Naive thymus-derived CD8-positive, alpha-beta T cell (primary cell): ENCODE measurements around the gene RASA2. TPM values are rescaled to one million over a fixed set of nuclear protein-coding genes. Genes with fewer than 3 reads are reported as not detected.

ENCODE experiments used
- ATAC-seq, 2 donors: fragments of 150-1000 bp; cut with Tn5 transposase in 1 of 2; sonication (Bioruptor Pico), chemical (Tn5 transposase) in 1 of 2; 1 replicate in 1 of 2; 2 replicates in 1 of 2; pipeline ENCODE4 v1.10.0; 2021; ENCODE audit warnings: mild to moderate bottlenecking in 2 of 2, moderate library complexity in 2 of 2
- POLR2A ChIA-PET: fragments of 350-600 bp; sonication (Branson Sonifier 250); formaldehyde crosslinking; loops from one replicate; lab custom pipeline; 2021; ENCODE audit warnings: antibody characterized with exemption; lab: Charles Lee
- DNase-seq, 10 donors: peaks; one replicate each; pipeline versions ENCODE4 v3.0.0 to v3.0.0-alpha.2; 2020 to 2022
- H3K27ac Mint-ChIP-seq, 10 donors: one replicate each; pipeline ENCODE4 v1.8.0; 2020 to 2022; ENCODE audit warnings: mild to moderate bottlenecking in 10 of 10, mixed read lengths in 10 of 10, moderate library complexity in 4 of 10, inconsistent platforms in 1 of 10
- H3K27me3 Mint-ChIP-seq, 5 donors: one replicate each; pipeline ENCODE4 v1.8.0; 2021 to 2022; ENCODE audit warnings: mixed read lengths in 5 of 5
- H3K36me3 Mint-ChIP-seq, 3 donors: one replicate each; pipeline ENCODE4 v1.8.0; 2020 to 2022; ENCODE audit warnings: mixed read lengths in 3 of 3, mild to moderate bottlenecking in 2 of 3, inconsistent platforms in 1 of 3
- H3K4me1 Mint-ChIP-seq, 4 donors: one replicate each; pipeline ENCODE4 v1.8.0; 2021 to 2022; ENCODE audit warnings: mixed read lengths in 4 of 4
- H3K4me3 Mint-ChIP-seq, 10 donors: one replicate each; pipeline ENCODE4 v1.8.0; 2020 to 2022; ENCODE audit warnings: mild to moderate bottlenecking in 10 of 10, mixed read lengths in 10 of 10, moderate library complexity in 6 of 10, inconsistent platforms in 1 of 10
- H3K9me3 Mint-ChIP-seq, 9 donors: one replicate each; pipeline ENCODE4 v1.8.0; 2020 to 2022; ENCODE audit warnings: mixed read lengths in 9 of 9, mild to moderate bottlenecking in 3 of 9, inconsistent platforms in 1 of 9, moderate library complexity in 1 of 9
- polyA plus RNA-seq, 3 donors: library from polyadenylated mRNA; unstranded; fragments of 300-500 nt; fragmentation: Illumina TruSeq; gene quantifications; one replicate each; pipeline ENCODE4 v1.2.3, GENCODE V29; 2021
- total RNA-seq, 8 experiments: library from RNA in 2 of 8; stranded (reverse) in 2 of 8; gene quantifications; one replicate each; pipeline ENCODE4 v1.2.3 and lab custom pipeline; 2021 to 2026

Gene RASA2, protein sequence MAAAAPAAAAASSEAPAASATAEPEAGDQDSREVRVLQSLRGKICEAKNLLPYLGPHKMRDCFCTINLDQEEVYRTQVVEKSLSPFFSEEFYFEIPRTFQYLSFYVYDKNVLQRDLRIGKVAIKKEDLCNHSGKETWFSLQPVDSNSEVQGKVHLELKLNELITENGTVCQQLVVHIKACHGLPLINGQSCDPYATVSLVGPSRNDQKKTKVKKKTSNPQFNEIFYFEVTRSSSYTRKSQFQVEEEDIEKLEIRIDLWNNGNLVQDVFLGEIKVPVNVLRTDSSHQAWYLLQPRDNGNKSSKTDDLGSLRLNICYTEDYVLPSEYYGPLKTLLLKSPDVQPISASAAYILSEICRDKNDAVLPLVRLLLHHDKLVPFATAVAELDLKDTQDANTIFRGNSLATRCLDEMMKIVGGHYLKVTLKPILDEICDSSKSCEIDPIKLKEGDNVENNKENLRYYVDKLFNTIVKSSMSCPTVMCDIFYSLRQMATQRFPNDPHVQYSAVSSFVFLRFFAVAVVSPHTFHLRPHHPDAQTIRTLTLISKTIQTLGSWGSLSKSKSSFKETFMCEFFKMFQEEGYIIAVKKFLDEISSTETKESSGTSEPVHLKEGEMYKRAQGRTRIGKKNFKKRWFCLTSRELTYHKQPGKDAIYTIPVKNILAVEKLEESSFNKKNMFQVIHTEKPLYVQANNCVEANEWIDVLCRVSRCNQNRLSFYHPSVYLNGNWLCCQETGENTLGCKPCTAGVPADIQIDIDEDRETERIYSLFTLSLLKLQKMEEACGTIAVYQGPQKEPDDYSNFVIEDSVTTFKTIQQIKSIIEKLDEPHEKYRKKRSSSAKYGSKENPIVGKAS
- total RNA-seq, result 100 to 1,000 TPM; 112 to 124 TPM
- polyA plus RNA-seq, result 10 to 100 TPM; 55.0 to 66.8 (median 57.9) TPM
- 104 to 226 (median 213) reads per million in 6 experiments for total RNA-seq (lab: John Stamatoyannopoulos, UW)

DNA sequence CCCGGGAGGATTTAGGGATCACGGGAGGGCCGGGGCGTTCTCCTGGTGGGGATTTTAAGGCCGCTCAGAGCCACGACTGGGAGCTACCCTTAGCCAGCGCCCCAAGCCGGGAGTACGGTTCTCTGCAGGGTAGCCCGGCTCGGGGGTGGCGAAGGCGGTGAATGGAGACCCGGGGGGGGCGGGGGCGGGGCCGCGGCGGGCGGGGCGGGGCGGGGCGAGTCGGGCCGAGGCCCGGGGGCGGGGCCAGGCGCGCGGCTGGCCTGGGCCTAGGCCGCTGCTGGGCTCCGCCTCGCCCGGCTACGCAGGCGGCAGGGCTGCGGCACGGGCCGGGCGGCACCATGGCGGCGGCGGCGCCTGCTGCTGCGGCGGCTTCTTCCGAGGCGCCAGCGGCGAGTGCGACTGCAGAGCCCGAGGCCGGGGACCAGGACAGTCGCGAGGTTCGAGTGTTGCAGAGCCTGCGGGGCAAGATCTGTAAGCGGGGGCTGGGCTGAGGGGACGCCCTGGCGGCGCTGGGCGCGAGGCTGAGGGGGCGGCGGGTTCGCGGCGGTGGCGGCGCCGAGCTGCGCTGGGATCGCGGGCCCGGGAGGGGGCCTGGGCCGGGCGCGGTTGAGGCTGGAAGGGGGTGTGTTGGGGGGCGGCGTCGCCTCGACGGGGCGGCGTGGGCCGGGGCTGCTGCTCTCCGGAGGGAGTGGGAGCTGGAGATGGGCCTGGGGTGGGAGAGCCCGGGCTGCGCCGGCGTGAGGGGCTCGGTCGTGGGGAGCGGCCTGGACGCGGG is at the start of gene RASA2:
Gene RASA2, plus strand, starts transcription at position 282 of the 775 bp plus-strand sequence. Its CDS starts 57 bp downstream, at position 339.
- Mint-ChIP-seq H3K27ac (peak within 1 kb of the TSS; percentile 86 to 97 (median 96)), H3K36me3 (peaks cover 4 to 20% (median 7%) of the 10 kb centered on the region in 3 donors), H3K4me3 (peak within 1 kb of the TSS; percentile 86 to 97 (median 92)), H3K9me3 (no peaks in the 10 kb centered on the region), H3K27me3 (no peaks in the 10 kb centered on the region), H3K4me1 (peaks cover 37 to 74% (median 70%) of the 10 kb centered on the region in 4 donors)
- ATAC-seq (peak; percentile 70 to 74), DNase-seq (peak; percentile 55 to 78 (median 74))
- POLR2A ChIA-PET, result interaction anchor here (0.6 to 4.4 kb wide), 33 partner anchors 9 to 390 kb away, joined by 3 to 113 read pairs (median 5); partner anchors contain the start of genes ATP1B3, PXYLP1 and RNF7

DNA sequence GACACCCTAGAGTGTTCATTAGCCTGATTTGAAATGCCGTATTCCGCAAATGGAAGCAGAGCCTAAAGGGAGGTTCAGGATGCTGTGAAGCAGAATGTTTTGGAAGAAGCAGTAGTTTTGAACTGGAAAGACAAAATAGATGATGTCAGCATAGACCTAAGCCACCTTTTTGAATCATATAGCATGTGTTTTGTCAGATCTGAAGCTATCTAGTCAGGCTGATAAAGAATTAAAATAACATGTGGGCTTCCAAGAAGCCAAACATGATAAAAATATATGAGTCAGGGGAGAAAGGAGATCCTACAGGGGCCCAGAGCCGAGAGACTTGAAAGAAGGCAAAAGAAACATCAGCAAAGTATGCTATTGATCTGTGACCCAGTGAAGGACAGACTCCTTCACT is 47.2 kb upstream of the RASA2 start:
- DNase-seq, result no peak
- POLR2A ChIA-PET, result interaction anchor here (2.4 kb wide), 1 partner anchor 128 kb away, joined by 11 read pairs; no protein-coding TSS in a partner anchor
- peak overlapping the region in 9 of 10 donors; percentile 9 to 77 (median 55) for H3K27ac Mint-ChIP-seq
- ATAC-seq, result no peak
- H3K36me3 Mint-ChIP-seq, result peaks cover 0 to 61% (median 15%) of the 10 kb centered on the region in 3 donors
- H3K27me3 Mint-ChIP-seq, result no peaks in the 10 kb centered on the region
- H3K9me3 Mint-ChIP-seq, result no peaks in the 10 kb centered on the region
- H3K4me1 Mint-ChIP-seq, result peaks cover 9 to 32% (median 21%) of the 10 kb centered on the region in 4 donors
- no peak overlapping the region for H3K4me3 Mint-ChIP-seq

DNA sequence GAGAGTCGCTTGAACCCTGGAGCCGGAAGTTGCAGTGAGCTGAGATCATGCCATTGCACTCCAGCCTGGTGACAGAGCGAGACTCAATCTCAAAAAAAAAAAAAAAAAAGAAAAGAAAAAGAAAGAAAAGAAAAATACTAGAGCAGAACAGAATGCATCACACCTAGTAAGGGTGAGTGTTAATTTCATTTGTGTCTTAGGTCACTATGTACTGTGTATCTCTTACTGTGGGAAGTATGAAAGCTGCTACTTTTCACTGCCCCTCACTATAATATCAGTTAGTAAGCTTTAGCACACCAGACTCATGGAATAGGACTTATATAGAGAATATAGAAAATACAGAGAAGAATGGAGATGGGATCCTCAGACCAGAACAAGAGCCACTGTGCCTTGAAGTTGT is 45.9 kb upstream of the RASA2 start:
- DNase-seq (no peak), ATAC-seq (peak in 1 of 2 donors; percentile 18)
- H3K27me3 Mint-ChIP-seq, result no peaks in the 10 kb centered on the region
- POLR2A ChIA-PET, result interaction anchor here (0.7 to 2.4 kb wide), 3 partner anchors 12 to 129 kb away, joined by 3 to 11 read pairs (median 3); no protein-coding TSS in a partner anchor
- H3K4me3 Mint-ChIP-seq, result no peak overlapping the region
- no peaks in the 10 kb centered on the region for H3K9me3 Mint-ChIP-seq
- H3K36me3 Mint-ChIP-seq, result peaks cover 0 to 73% (median 19%) of the 10 kb centered on the region in 3 donors
- peak overlapping the region in 6 of 10 donors; percentile 0 to 84 (median 75) for H3K27ac Mint-ChIP-seq
- peaks cover 9 to 32% (median 21%) of the 10 kb centered on the region in 4 donors for H3K4me1 Mint-ChIP-seq

DNA sequence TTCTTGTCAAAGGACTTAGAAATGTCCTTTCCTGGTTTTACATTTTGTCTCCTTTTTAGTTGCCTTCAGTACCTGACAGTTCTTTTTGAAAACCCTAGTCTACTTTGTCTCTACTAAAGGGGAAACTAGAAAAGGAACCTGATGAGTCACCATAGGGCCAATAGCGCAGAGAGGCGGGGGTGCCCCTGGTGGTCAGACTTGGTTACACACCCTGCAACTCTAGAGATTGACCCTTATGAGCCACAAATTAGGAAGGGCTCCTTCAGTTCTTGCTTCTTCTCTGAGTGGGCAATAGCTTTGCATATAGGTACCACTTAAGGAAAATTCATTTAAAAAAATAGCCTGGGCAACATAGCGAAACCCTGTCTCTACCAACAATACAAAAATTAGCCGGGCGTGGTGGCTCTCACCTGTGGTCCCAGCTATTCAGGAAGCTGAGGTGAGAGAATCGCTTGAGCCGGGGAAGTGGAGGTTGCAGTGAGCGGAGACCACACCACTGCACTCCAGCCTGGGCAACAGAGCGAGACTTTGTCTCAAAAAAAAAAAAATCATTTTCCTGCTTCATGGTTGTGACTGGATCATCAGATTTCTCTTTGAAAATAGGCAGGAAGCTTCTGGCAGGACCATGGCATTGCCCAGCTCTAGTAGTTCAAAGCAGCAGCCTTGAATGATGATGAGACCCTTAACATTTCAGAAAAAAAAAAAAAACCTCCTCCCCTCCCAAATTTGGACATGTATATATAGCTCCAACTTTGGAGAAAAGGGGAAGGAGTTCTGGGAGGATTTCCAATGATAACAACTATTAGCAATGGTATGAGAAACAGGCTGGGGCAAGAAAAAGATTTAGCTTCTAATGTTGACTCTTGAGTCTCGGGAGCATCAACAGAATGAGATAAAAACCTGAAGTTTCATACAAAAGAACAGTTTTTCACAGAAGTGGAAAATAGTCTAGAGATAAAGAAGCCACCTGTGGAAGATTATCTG is 45.2 kb upstream of the RASA2 start:
- Mint-ChIP-seq H3K4me1 (peaks cover 9 to 32% (median 21%) of the 10 kb centered on the region in 4 donors), H3K9me3 (no peaks in the 10 kb centered on the region), H3K4me3 (peak overlapping the region in 1 of 10 donors; percentile 19), H3K27ac (peak overlapping the region in 7 of 10 donors; percentile 8 to 84 (median 70)), H3K27me3 (no peaks in the 10 kb centered on the region), H3K36me3 (peaks cover 0 to 76% (median 23%) of the 10 kb centered on the region in 3 donors)
- peak; percentile 99 to 100 for ATAC-seq
- peak; percentile 39 to 85 (median 66) for DNase-seq
- POLR2A ChIA-PET, result interaction anchor here (0.7 to 2.4 kb wide), 6 partner anchors 10 to 130 kb away, joined by 3 to 11 read pairs (median 3); no protein-coding TSS in a partner anchor

DNA sequence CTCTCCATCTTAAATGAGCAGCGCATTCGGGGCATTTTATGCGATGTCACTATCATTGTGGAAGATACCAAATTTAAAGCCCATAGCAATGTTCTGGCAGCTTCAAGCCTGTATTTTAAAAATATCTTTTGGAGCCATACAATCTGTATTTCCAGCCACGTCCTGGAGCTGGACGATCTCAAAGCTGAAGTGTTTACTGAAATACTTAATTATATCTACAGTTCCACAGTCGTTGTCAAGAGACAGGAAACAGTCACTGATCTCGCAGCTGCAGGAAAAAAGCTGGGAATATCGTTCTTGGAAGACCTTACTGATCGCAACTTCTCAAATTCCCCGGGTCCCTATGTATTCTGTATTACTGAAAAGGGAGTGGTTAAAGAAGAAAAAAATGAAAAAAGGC is 44.4 kb upstream of the RASA2 start:
- no peaks in the 10 kb centered on the region for H3K9me3 Mint-ChIP-seq
- H3K27me3 Mint-ChIP-seq, result no peaks in the 10 kb centered on the region
- H3K36me3 Mint-ChIP-seq, result peaks cover 0 to 82% (median 25%) of the 10 kb centered on the region in 3 donors
- H3K27ac Mint-ChIP-seq, result peak overlapping the region in 1 of 10 donors; percentile 39
- DNase-seq (no peak), ATAC-seq (no peak)
- H3K4me3 Mint-ChIP-seq, result no peak overlapping the region
- H3K4me1 Mint-ChIP-seq, result peaks cover 6 to 32% (median 20%) of the 10 kb centered on the region in 4 donors
- POLR2A ChIA-PET, result interaction anchor here (0.6 to 1.7 kb wide), 5 partner anchors 10 to 135 kb away, joined by 3 to 5 read pairs (median 3); no protein-coding TSS in a partner anchor

DNA sequence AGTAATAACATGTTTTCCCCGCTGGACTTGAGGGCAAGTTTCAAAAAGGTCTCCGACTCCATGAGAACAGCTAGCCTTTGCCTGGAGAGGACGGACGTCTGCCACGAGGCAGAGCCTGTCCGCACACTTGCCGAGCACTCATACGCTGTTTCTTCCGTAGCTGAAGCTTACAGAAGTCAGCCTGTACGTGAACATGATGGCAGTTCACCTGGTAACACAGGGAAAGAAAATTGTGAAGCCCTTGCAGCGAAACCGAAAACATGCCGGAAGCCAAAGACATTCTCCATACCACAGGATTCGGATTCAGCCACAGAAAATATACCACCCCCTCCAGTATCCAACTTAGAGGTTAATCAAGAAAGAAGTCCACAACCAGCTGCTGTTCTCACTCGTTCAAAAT is 43.9 kb upstream of the RASA2 start:
- no peak for DNase-seq
- H3K4me3 Mint-ChIP-seq, result no peak overlapping the region
- H3K27me3 Mint-ChIP-seq, result no peaks in the 10 kb centered on the region
- peak overlapping the region in 1 of 10 donors; percentile 39 for H3K27ac Mint-ChIP-seq
- peaks cover 6 to 32% (median 20%) of the 10 kb centered on the region in 4 donors for H3K4me1 Mint-ChIP-seq
- H3K36me3 Mint-ChIP-seq, result peaks cover 0 to 83% (median 26%) of the 10 kb centered on the region in 3 donors
- ATAC-seq, result no peak
- POLR2A ChIA-PET, result interaction anchor here (0.6 to 1.7 kb wide), 3 partner anchors 9 to 136 kb away, joined by 3 to 5 read pairs (median 3); no protein-coding TSS in a partner anchor
- H3K9me3 Mint-ChIP-seq, result no peaks in the 10 kb centered on the region

DNA sequence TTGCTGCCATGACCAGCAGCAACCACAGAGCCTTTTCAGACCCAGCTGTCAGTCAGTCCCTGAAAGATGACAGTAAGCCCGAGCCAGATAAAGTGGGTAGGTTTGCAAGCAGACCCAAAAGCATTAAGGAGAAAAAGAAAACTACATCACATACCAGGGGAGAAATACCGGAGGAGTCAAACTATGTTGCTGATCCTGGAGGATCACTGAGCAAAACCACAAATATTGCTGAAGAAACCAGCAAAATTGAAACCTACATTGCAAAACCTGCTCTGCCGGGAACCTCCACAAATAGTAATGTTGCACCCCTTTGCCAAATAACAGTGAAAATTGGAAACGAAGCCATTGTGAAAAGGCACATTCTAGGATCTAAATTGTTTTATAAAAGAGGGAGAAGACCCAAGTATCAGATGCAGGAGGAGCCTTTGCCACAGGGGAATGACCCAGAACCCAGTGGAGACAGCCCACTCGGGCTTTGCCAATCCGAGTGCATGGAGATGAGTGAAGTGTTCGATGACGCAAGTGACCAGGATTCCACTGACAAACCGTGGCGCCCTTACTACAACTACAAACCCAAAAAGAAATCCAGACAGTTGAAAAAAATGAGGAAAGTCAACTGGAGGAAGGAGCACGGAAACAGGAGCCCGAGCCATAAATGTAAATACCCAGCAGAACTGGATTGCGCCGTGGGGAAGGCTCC is 42.1 kb upstream of the RASA2 start:
- no peaks in the 10 kb centered on the region for H3K27me3 Mint-ChIP-seq
- peaks cover 0 to 68% (median 26%) of the 10 kb centered on the region in 3 donors for H3K36me3 Mint-ChIP-seq
- H3K27ac Mint-ChIP-seq, result peak overlapping the region in 2 of 10 donors; percentile 33 to 54
- ATAC-seq (no peak), DNase-seq (no peak)
- no peaks in the 10 kb centered on the region for H3K9me3 Mint-ChIP-seq
- peaks cover 3 to 23% (median 17%) of the 10 kb centered on the region in 4 donors for H3K4me1 Mint-ChIP-seq
- POLR2A ChIA-PET, result no interaction called here
- H3K4me3 Mint-ChIP-seq, result no peak overlapping the region

DNA sequence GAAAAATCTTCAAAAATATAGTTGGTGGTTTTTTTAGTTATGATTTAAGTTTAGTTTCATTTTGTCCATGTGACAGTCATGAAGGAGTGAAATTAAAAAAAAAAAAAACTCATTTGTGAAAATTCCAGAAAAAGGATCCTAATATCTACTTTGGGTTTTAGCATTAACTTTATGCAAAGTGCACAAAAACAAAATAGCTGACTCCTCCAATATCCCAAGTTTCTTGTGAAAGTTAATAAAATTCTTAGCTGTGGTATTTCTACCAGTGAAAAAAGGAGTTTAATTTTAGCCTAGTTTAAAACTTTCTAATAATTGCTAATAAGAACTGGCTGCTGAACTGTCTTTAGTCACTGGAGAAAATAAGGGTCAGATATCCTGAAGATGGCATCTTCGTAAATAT is 40.8 kb upstream of the RASA2 start:
- H3K27ac Mint-ChIP-seq, result no peak overlapping the region
- POLR2A ChIA-PET, result interaction anchor here (0.7 kb wide), 1 partner anchor 341 kb away, joined by 3 read pairs; no protein-coding TSS in a partner anchor
- H3K36me3 Mint-ChIP-seq, result peaks cover 0 to 63% (median 26%) of the 10 kb centered on the region in 3 donors
- no peaks in the 10 kb centered on the region for H3K27me3 Mint-ChIP-seq
- H3K9me3 Mint-ChIP-seq, result no peaks in the 10 kb centered on the region
- H3K4me1 Mint-ChIP-seq, result peaks cover 1 to 13% (median 9%) of the 10 kb centered on the region in 4 donors
- no peak overlapping the region for H3K4me3 Mint-ChIP-seq
- DNase-seq, result no peak
- no peak for ATAC-seq

DNA sequence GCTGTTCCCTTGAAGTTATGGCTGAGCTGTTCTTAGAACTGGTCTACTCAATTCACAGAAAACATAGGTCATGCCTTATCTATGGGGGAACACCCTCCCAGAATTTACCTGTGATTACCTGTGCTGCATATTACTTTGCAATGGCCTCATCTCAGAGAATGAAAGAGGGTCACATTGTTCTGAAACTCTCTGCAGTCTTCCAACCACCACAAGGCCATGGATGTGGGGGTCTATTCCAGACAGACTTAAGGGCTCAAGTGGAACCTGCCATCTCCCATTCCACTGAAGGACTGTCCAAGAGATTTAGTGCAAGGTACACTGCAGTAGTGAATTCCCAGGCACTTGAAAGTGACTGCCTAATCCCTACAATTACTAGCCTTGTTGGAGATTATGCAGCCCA is 40.1 kb upstream of the RASA2 start:
- Mint-ChIP-seq H3K4me1 (peaks cover under 1 to 6% (median 2%) of the 10 kb centered on the region in 4 donors), H3K27ac (peak overlapping the region in 1 of 10 donors; percentile 24), H3K9me3 (no peaks in the 10 kb centered on the region), H3K4me3 (no peak overlapping the region), H3K27me3 (no peaks in the 10 kb centered on the region), H3K36me3 (peaks cover 0 to 57% (median 26%) of the 10 kb centered on the region in 3 donors)
- DNase-seq (no peak), ATAC-seq (no peak)
- POLR2A ChIA-PET, result no interaction called here

DNA sequence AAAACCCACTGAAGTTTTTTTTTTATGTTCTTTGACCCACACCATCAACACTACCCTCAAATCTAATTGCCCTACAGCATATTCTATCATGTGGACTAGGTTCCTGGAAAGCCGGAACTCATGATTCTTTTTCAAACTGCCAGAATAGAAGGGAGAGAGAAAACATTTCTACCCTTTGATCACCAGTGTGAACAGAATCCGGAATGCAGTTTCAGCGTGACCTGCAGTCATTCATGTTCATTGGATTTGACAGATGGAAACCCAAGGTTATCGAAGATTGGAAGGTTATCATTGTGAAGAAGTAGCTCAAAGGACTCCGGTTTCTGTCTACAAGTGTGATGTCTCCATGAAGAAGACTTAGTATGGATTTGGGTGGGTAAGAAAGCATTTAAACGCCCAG is 39.4 kb upstream of the RASA2 start:
- Mint-ChIP-seq H3K27ac (no peak overlapping the region), H3K4me3 (no peak overlapping the region), H3K36me3 (peaks cover 0 to 52% (median 25%) of the 10 kb centered on the region in 3 donors), H3K4me1 (peaks cover 0 to 2% (median 0%) of the 10 kb centered on the region in 4 donors), H3K9me3 (no peaks in the 10 kb centered on the region), H3K27me3 (no peaks in the 10 kb centered on the region)
- POLR2A ChIA-PET, result no interaction called here
- no peak for DNase-seq
- no peak for ATAC-seq
